Mononuclear cell (primary cell): ENCODE results near the gene SPRED2. TPM values are rescaled to one million over a fixed set of nuclear protein-coding genes. Genes with fewer than 3 reads are reported as not detected.

Experiments used
- H3K27me3 ChIP-seq: 2 replicates; pipeline ENCODE4 v1.6.0; 2011; ENCODE audit warnings: low read length, control low read depth; ENCODE audit not compliant: insufficient read depth
- H3K4me1 ChIP-seq: 2 replicates; pipeline ENCODE4 v1.5.1; 2011; ENCODE audit warnings: mild to moderate bottlenecking, low read length, control low read depth; ENCODE audit not compliant: insufficient read depth
- H3K4me3 ChIP-seq: 2 replicates; pipeline ENCODE4 v1.5.1; 2011; ENCODE audit warnings: mild to moderate bottlenecking, low read length, moderate library complexity
- H3K9me3 ChIP-seq: 2 replicates; pipeline ENCODE4 v1.5.1; 2011; ENCODE audit warnings: low read depth, mild to moderate bottlenecking, control low read depth, low read length
- total RNA-seq: library from RNA; depleted of rRNA; stranded (reverse); fragments of >200 nt; gene quantifications from one replicate; pipeline ENCODE4 v1.2.3, GENCODE V29; 2012

Gene SPRED2
- total RNA-seq, 1 donor, result 1.7 TPM

DNA sequence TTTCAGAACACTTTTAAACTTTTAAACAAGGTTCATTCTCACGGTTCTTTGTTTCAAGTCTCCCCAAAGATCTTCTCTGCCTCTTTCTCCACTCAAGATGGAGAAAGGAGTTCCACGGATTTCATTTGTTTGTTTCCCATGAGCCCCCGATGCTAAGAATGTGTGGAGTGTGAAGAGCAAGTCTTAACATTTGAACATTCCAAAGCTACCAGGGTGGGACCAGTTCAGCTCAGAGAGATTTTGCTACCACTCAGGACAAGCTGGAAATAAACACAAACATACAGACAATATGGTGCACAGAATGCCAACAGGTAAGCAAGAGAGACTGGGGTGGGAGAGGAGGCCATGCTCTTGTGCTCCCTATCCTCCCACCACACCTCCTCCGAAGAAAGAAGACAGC, 56.7 kb downstream of the SPRED2 start:
- Histone ChIP-seq H3K4me1 (peaks cover 13% of the 10 kb centered on the region), H3K27me3 (no peaks in the 10 kb centered on the region), H3K4me3 (no peak overlapping the region), H3K9me3 (no peaks in the 10 kb centered on the region)

DNA sequence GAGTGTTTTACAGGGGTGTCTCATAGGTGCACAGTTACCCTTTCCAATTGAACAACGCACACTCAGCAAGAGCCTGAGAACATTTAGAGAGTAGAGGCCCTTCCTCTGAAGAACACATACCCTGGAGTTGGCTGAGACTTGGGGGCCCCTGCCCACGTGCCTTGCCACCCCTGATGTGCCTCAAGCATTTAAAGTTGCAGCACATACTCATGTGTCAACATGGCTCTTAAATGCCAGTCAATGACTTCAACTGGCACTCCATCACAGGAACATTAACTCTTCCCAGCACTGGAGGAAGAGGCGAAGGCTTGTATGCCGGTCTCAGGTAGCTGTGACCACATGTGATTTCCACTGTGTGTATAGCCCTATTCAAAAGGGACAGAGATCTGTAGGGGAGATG, 57.4 kb downstream of the SPRED2 start:
- H3K27me3 ChIP-seq, result no peaks in the 10 kb centered on the region
- H3K4me1 ChIP-seq, result peaks cover 13% of the 10 kb centered on the region
- no peaks in the 10 kb centered on the region for H3K9me3 ChIP-seq
- H3K4me3 ChIP-seq, result no peak overlapping the region

DNA sequence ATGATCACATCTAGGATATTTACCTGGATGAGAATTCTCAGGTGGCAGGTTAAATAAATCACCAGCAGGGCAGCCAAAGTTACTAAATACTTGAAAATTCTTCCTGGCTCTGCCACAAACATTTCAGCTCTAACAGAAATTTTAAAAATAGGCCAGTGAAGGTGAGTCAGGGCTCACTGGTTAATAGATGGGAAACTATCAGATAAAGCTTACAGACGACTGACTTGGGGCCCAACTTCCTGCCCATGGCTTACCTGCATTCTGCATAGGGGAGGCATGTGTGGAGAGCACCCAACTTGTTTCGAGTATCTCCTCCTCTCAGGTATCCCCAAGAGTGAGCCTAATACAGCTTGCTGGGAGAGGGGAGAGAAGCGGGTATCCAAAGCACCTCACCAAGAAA, 57.8 kb downstream of the SPRED2 start:
- H3K9me3 ChIP-seq, result no peaks in the 10 kb centered on the region
- no peak overlapping the region for H3K4me3 ChIP-seq
- no peaks in the 10 kb centered on the region for H3K27me3 ChIP-seq

DNA sequence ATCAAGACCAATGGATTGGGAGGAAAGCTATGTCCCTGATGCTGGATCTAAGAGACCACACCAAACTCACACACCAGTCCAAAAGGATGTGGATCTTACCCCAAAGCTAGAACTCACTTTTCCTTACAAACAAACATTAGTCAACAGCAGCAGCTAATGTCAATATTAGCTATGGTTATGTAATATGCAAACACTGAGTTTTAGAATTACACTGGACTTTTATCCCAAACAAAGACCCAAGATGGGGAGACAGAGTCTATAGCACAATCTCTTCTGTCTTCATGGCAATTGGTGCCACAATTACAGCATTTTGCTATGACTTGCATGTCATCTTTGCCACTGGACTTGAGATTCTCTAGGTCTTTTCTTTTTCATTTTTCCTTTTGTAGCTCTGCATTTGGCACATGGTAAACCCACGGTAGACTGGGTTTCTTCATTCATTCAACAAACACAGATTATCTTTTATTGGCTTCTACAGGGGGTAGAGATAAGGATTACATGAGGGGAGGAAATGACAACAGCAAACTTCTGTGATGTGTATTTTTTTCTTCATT, 59.0 kb downstream of the SPRED2 start:
- no peak overlapping the region for H3K4me3 ChIP-seq
- H3K27me3 ChIP-seq, result no peaks in the 10 kb centered on the region
- peaks cover 18% of the 10 kb centered on the region for H3K4me1 ChIP-seq
- no peaks in the 10 kb centered on the region for H3K9me3 ChIP-seq

More for the DNA sequence above, 57.8 kb downstream of the SPRED2 start:
- H3K4me1 ChIP-seq, result peaks cover 13% of the 10 kb centered on the region

DNA sequence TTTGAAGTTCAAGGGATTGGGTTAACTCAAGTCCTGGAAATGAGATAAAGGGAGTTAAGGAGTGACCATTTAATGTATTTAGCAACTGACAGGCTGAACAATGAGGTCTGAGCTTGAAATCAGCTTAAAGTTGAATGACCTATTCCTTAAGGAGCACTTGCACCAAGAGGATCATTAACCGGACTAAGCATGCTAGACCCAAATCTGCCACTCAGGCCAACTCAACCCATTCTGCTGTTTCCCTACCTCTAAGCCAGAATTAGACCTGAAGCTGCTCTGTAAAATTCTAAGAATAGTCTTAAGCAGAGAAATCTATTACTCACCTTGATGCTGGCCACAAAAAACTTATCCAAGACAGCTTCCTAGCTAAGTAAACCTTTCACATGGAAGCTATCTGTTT, 59.8 kb downstream of the SPRED2 start:
- Histone ChIP-seq H3K4me3 (no peak overlapping the region), H3K9me3 (no peaks in the 10 kb centered on the region), H3K27me3 (no peaks in the 10 kb centered on the region), H3K4me1 (peaks cover 16% of the 10 kb centered on the region)

DNA sequence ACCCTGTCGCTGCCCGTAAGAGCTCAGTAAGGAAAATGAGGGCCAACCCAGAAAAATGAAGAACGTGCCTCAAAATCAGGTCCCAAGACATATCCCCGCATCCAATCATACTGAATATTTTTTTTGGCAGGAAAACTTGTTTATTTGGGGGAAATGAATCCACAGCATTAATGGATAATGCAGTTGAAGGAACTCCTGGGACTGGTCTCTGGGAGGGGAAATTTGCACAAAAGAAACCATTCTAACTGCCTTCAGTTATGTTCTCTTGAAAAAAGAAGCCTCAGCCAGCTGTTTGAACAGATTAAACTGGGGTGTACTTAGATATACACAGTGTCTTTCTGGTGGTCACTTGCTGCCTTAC, 61.3 kb downstream of the SPRED2 start:
- Histone ChIP-seq H3K4me3 (no peak overlapping the region), H3K9me3 (no peaks in the 10 kb centered on the region), H3K4me1 (peaks cover 27% of the 10 kb centered on the region), H3K27me3 (no peaks in the 10 kb centered on the region)

DNA sequence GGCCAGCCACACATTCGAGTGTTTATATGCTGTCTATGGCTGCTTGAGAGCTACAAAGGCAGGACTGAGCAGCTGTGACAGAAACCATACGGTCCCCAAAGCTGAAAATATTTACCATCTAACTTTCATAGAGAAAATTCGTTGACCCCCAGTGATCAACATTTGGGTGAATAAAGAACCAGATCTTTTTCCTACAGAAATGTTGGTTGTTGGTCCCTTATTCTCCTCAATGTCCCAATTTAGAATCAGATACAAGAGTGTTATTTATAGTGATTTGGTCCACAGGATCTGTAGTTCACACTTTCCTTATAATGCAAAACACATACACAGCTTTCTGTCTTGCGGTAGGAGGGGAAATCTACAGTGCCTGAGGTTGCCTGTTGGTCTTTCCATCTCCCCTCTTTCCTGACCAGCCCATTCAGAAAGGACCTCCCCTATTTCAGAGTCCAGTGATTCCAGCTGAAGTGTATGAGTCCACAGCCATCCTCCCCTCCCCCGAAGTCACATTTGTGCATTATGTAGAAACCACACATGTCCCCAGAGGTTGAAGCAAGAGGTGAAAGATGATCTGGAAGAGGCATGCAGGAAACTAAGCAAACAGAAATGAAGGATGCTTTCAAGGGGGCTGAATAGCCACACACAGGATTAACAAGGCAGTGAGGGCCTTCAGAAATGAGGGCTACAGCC, 61.9 kb downstream of the SPRED2 start:
- Histone ChIP-seq H3K4me1 (peaks cover 30% of the 10 kb centered on the region), H3K4me3 (no peak overlapping the region), H3K27me3 (no peaks in the 10 kb centered on the region), H3K9me3 (no peaks in the 10 kb centered on the region)

DNA sequence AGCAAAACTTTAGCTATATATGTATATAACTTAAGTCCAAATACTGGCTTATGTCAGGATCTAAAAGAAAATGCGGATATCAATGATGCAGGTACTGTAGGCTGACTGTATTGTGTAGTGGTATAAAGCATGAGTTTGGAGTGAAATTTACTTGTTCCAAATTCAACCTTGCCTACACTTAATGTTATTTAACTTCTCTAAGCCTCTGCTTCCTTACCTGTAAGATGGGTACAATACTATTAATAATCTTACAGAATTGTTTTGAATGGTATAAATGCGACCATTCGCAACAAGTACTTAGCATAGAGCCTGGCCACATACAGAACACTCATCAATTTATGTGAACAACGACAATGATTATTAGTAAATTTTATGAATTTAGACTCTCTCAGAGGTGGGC, 62.4 kb downstream of the SPRED2 start:
- Histone ChIP-seq H3K4me1 (peaks cover 30% of the 10 kb centered on the region), H3K27me3 (no peaks in the 10 kb centered on the region), H3K9me3 (no peaks in the 10 kb centered on the region), H3K4me3 (no peak overlapping the region)

DNA sequence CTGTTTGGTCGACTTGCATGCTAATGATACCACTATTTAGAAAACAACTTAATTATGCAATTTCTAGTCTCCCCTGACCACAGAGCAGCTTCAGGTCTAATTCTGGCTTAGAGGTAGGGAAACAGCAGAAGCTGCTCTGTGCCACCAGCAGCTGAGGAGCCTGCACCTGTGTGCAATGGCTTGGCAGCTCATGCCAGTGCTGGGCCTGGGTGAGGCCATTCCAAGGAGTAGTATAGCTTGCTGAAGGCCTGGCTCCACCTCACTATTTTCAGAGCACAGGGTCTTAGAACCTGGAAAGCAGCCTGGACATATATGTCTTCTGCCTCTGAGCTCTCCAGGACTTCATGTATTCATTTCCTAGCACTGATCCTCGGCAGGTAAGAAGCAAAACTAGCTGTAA, 62.8 kb downstream of the SPRED2 start:
- H3K9me3 ChIP-seq, result no peaks in the 10 kb centered on the region
- no peak overlapping the region for H3K4me3 ChIP-seq
- H3K4me1 ChIP-seq, result peaks cover 30% of the 10 kb centered on the region
- no peaks in the 10 kb centered on the region for H3K27me3 ChIP-seq

DNA sequence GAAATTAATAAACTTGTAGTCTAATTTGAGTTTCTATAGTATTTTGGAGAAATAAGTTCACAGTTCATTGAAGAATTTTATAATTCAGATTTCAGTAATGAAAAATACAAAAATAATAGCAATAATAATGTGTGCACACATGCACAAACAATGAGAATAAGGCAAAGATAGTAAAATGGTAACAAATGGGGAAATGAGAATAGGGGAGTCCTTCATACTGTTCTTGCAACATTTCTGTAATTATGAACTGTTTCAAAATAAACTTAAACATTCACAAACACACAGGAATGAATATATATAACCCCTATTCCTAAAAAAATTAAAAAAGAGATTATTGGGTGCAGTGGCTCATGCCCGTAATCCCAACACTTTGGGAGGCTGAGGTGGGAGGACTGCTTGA, 63.9 kb downstream of the SPRED2 start:
- Histone ChIP-seq H3K27me3 (no peaks in the 10 kb centered on the region), H3K9me3 (no peaks in the 10 kb centered on the region), H3K4me1 (peaks cover 30% of the 10 kb centered on the region), H3K4me3 (no peak overlapping the region)

DNA sequence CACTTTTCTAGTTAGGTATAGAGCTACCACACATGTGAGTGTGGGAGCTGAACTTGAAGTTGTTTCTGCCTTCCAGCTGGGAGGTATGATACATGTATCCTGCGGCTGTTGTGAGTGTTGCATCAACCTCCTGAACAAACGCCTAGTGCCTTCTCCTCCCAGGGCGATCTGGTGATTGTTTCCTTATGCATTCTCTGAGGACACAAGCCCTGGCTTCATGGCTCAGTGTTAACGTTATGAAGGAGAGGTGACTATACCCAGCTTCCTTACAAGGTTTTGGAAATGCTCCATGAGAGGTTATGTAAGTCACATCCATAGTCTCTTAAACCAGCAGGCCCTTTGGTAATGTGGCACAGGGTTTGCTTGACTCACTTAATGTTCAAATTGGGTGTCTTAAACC, 64.9 kb downstream of the SPRED2 start:
- Histone ChIP-seq H3K4me3 (no peak overlapping the region), H3K27me3 (no peaks in the 10 kb centered on the region), H3K9me3 (no peaks in the 10 kb centered on the region), H3K4me1 (peaks cover 30% of the 10 kb centered on the region)

DNA sequence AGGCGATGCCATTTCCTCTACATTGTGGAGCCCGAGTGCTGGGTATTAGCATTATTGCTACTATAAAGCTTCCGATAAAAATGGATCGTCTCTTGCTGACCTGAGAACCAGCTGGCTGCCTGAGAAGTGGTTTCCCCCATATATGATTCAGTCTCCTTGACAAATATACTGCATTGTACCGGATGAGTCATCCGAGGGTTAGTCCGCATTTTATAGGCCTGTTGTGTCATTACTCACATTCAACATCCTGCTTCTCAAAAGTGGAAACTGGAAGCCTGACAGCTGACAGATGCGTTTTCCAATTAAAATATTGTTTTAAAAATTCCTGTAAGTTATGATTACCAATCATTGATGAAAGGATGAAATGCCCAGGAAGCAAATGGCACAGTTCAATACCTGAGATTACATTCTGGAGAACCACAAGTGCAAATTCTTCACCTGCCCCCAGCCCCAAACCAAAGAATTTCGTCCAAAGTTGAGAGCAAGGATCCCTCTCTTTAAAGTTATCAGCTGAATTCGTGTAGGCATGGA, 65.7 kb downstream of the SPRED2 start:
- H3K9me3 ChIP-seq, result no peaks in the 10 kb centered on the region
- no peak overlapping the region for H3K4me3 ChIP-seq
- no peaks in the 10 kb centered on the region for H3K27me3 ChIP-seq
- H3K4me1 ChIP-seq, result peaks cover 30% of the 10 kb centered on the region

DNA sequence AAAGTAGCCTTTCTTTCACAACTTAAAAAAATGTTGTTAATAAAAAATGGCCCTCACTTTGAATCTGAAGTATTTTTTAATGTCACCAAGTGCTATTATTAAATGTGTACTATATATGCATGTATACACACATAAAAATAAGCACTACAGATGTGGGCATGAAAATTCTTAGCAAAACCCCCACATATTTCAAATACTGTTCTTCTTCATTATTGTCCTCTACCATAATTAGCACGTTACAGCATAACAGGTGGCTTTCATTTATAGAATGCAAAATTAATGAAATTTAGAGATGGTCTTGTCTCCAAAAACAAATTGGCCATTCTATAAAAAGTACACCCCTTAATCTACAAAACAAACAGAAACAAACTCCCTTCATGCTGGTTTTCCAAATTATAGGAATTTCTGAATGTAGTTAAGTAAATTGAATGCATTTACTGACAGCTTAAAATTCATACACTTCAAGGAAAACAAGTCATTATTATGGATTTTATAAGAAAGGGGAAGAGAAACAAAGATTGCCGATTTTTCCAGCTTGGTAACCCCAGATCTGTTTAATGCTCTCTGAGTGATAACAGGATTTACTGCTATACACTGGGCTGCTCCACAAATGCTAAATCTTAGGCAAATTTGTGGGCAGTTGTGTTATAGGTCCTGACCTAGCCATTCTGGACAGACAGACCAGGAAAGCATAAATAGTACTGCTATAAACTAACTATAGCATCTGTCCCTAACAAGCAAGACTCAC, 67.2 kb downstream of the SPRED2 start:
- Histone ChIP-seq H3K4me3 (no peak overlapping the region), H3K4me1 (peaks cover 32% of the 10 kb centered on the region), H3K27me3 (no peaks in the 10 kb centered on the region), H3K9me3 (no peaks in the 10 kb centered on the region)

DNA sequence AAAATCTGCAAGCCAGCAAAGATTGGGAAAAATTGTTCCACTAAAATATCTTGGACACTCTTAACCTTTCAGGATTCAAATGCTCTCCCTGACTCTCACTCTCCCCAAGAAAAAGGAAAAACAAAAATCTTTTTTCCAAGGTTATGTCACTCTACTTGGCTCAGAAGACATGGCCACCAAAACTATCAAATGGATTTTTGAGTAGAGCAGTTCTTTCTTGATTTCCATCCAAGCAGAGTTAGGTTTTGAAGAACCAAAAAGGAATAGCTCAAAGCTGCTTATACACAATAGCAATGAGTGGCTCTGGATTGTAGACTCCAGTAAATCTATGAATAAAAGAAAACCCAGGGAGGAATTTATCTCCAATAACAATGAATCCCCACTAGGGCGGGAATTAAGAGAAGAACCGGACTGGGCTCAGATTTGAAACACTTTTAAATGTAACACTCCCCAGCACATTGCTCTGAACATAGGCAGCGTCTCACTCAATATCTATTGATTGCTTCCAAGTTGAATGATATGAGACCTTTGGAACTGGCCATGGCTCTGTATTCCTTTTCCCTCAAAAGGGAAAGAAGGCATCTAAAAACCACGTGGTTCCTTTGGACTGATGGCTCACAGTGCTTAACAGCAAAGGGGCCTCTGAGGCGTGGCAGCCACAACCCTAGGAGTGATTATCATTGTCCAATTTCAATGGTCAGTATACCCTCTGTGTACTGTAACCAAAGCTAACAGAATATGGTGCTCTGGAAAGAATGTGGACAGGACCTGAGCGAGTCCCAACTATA, 68.3 kb downstream of the SPRED2 start:
- H3K9me3 ChIP-seq, result no peaks in the 10 kb centered on the region
- H3K27me3 ChIP-seq, result no peaks in the 10 kb centered on the region
- H3K4me3 ChIP-seq, result no peak overlapping the region
- H3K4me1 ChIP-seq, result peaks cover 36% of the 10 kb centered on the region

DNA sequence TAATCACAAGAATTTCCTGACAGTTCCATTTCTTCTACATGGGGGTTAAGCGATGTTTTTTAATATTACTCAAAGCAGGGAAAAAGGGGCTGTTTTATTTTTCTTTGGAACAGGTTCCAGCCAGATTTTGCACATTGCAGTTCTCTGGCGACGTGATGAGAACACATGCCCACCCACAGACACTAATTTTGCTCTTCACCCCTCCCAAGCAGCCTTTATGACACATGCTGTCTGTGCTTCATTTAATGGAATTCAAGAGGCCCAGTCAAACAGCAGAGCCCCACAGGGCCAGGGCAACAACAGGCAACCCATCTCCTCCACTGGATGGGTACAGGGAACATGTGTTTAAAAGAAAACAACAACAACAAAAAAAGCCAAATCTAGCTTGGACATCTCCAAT, 70.8 kb downstream of the SPRED2 start:
- peaks cover 15% of the 10 kb centered on the region for H3K4me1 ChIP-seq
- no peak overlapping the region for H3K4me3 ChIP-seq
- no peaks in the 10 kb centered on the region for H3K9me3 ChIP-seq
- no peaks in the 10 kb centered on the region for H3K27me3 ChIP-seq
